T follicular helper cell (primary cell): Measurements from ENCODE around the gene APOBEC3F.

Experiments
- DNase-seq: peaks from one replicate; pipeline ENCODE4 v3.0.0-alpha.2; 2020; ENCODE audit warnings: low read depth

Gene APOBEC3F

GRCh38 chr22:39092111-39092862, 51.6 kb downstream of the APOBEC3F start:
- no peak for DNase-seq

GRCh38 chr22:39094717-39095389, 54.2 kb downstream of the APOBEC3F start:
- DNase-seq: no peak

- DNase-seq: no peak
Measured at GRCh38 chr22:39095971-39096370, 55.3 kb downstream of the APOBEC3F start.

GRCh38 chr22:39097098-39098020, 56.7 kb downstream of the APOBEC3F start, which contains the start of gene APOBEC3H:
Gene APOBEC3H (plus strand): TSS chr22:39097244. CDS start chr22:39100279, 3,035 bp downstream.
- no peak for DNase-seq

GRCh38 chr22:39098026-39098425, 57.4 kb downstream of the APOBEC3F start:
- no peak for DNase-seq

DNA sequence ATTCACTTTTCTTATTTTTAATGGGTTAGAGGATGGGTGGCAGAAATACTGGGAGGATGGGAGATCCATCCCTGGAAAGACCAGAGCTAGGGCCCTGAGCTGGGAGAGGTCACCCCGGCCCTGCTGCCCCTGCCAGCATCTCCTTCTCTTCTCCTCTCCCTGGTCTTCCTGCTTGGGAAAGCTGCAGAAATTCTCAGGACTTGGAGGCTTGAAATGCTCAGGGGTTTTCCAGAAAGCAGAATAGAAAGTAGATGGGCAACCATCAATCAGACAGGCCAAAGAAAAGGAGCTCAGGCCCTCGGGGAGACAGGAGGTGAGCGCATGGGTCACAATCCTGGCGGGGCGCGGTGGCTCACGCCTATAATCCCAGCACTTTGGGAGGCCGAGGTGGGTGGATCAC, 57.9 kb downstream of the APOBEC3F start:
- DNase-seq: no peak

- no peak for DNase-seq
Measured at GRCh38 chr22:39101226-39101625, 60.6 kb downstream of the APOBEC3F start.

GRCh38 chr22:39103431-39103830, 62.8 kb downstream of the APOBEC3F start:
- DNase-seq: no peak
